Measurements from ENCODE around the gene MLXIPL. TPM values are rescaled to one million over a fixed set of nuclear protein-coding genes. Genes with fewer than 3 reads are reported as not detected.
"Not testable (repeated sequence)": the region's sequence is repeated elsewhere in the genome, so short reads cannot be mapped to it uniquely, and the experiment has no call there.

The MLXIPL gene, protein sequence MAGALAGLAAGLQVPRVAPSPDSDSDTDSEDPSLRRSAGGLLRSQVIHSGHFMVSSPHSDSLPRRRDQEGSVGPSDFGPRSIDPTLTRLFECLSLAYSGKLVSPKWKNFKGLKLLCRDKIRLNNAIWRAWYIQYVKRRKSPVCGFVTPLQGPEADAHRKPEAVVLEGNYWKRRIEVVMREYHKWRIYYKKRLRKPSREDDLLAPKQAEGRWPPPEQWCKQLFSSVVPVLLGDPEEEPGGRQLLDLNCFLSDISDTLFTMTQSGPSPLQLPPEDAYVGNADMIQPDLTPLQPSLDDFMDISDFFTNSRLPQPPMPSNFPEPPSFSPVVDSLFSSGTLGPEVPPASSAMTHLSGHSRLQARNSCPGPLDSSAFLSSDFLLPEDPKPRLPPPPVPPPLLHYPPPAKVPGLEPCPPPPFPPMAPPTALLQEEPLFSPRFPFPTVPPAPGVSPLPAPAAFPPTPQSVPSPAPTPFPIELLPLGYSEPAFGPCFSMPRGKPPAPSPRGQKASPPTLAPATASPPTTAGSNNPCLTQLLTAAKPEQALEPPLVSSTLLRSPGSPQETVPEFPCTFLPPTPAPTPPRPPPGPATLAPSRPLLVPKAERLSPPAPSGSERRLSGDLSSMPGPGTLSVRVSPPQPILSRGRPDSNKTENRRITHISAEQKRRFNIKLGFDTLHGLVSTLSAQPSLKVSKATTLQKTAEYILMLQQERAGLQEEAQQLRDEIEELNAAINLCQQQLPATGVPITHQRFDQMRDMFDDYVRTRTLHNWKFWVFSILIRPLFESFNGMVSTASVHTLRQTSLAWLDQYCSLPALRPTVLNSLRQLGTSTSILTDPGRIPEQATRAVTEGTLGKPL
- total RNA-seq = not detected in 2 replicates

DNA sequence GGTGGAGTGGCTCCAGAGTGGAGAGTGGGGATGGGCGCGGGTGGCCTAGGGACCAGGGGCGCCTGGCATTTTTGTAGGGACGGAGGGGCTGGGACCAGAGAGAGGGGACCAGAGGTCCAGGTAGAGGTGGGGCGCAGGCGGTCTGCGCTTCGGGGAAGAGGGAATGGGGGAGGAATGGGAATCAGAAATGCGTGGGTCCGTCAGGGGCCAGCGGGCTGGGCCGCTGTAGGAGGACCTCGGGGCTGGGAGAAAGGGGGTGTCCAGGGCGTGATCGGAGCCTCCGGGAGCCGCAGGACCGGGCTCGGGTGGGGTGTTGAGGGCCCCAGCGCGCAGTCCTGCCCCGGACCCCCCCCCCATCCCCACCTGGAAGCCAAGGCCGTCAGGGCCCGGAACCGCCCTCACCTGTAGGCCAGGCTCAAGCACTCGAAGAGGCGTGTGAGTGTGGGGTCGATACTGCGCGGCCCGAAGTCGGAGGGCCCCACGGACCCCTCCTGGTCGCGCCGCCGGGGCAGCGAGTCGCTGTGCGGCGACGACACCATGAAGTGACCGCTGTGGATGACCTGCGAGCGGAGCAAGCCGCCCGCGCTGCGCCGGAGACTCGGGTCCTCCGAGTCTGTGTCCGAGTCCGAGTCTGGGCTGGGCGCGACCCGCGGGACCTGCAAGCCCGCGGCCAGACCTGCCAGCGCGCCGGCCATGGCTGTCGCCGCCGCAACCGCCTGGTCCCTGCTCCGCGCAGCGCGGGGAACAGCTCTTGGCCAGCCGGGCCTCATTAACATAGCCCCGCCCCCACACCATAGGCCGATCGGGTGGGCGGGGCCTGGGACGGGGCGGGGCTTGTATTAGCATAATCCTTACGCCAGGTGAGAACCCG lies at the start of gene MLXIPL:
TSS of gene MLXIPL (minus strand) at position 725 of the 871 bp plus-strand sequence. CDS start at position 695, 30 bp downstream.
- intact Hi-C loops (cut with micrococcal nuclease) = loop anchor here (1.0 kb wide), 6 partner anchors 17 to 114 kb away; partner anchors contain the start of genes ABHD11, STX1A, TBL2 and VPS37D

DNA sequence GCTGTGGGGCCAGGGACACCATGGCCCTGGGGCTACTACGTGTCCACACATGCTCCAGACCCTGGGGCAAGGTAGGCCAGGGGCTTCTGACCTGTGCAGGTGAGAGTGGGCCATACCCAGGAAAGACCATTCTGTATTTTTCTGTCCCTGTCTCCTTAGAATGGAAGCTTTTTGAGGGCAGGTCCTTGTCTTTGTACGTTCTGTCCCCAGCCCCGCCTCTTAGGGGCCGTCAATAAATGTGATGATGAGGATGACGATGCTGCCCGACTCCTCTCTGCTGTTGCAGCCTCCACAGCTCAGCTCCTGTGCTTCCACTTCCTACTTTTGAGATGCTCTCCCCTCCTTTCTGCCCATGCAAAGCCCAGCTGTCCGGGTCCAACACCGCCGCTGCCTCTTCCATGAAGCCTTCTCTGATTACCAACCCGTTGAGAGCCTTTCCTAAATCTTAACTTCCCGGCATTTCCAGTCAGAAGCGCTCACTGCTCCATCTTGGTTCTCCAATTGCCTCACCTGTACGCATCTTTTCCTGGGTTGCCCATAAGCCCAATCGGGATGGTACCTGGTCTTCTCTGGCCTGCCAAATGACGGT lies 47.6 kb upstream of the MLXIPL start:
- intact Hi-C loops (cut with micrococcal nuclease) = no loop called here

DNA sequence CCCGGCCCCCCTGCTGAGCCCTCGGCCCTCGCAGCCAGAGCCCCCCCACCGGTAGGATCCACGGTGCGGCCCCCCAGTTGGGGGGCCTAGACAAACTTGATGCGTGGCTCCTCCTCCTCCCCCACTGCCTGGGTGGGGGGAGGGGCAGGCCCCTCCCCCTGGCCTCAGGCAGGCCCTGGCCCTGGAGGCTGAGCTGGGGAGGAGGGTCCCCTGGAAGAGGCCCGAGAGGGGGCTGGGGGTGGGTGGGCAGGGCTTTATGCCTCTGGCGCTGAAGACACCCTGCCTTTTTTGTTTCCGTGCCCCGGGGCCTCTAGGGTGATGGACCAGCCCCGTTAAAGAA lies 47.0 kb upstream of the MLXIPL start:
- intact Hi-C loops (cut with micrococcal nuclease) = no loop called here

DNA sequence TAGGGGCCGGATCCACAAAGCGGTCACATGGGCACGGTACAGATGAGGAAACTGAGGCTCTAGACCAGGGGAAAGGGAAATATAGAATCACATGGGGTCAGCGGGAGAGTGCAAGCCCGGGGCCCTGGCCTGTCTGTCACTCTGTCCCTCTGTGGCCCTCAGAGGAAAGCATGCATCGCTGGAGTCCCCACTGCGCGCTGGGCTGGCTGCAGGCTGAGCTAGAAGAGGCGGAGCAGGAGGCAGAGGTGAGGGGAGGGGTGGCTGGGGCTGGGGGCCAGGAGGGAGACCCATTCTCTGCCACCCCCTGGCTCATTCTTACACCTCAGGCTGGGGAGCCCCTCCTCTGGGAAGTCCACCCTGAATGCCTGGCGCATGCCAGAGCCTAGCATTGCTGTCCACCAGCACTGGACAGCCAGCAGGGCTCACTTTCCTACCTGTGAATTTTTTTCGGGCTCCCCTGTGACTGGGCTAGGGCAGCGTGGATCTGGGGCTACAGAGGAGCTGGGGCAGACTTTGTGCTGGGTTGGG lies 45.6 kb upstream of the MLXIPL start:
- intact Hi-C loops (cut with micrococcal nuclease) = loop anchor here (5.0 kb wide), 2 partner anchors 148 to 417 kb away; partner anchors contain the start of gene BAZ1B

DNA sequence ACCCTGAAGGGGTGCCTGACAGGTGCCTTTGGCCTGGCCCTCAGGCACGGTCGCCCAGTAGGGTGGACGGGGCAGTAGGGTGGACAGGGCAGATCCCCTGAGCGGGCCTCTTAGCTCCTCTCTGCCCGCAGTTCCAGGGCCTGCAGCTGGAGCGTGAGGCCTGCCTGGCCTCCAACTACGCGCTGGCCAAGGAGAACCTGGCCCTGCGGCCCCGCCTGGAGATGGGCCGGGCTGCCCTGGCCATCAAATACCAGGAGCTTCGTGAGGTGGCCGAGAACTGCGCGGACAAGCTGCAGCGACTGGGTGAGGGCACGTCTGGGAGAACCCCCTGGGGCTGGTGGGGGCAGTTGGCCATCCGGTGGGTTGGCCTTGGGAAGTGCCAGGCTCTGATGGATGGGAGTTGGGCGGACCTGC lies 45.0 kb upstream of the MLXIPL start:
- intact Hi-C loops (cut with micrococcal nuclease) = loop anchor here (5.0 kb wide), 2 partner anchors 147 to 418 kb away; partner anchors contain the start of gene BAZ1B

DNA sequence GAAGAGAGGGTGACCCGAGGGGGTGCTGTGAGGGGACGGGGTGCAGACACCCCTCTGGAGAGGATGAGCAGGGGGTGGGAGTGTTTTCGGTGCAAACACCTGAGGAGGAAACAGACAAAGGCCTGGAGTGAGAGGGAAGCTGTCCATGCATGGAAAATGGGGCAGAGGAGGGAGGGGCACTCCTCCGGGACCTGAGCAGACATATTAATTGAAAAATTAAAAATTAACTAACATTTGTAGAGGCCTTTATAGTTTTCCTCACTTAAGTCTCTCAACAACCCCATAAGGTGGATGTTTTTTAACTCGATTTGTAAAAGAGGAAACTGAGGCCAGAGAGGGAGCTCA lies 44.5 kb upstream of the MLXIPL start:
- intact Hi-C loops (cut with micrococcal nuclease) = loop anchor here (5.0 kb wide), 2 partner anchors 147 to 418 kb away; partner anchors contain the start of gene BAZ1B

DNA sequence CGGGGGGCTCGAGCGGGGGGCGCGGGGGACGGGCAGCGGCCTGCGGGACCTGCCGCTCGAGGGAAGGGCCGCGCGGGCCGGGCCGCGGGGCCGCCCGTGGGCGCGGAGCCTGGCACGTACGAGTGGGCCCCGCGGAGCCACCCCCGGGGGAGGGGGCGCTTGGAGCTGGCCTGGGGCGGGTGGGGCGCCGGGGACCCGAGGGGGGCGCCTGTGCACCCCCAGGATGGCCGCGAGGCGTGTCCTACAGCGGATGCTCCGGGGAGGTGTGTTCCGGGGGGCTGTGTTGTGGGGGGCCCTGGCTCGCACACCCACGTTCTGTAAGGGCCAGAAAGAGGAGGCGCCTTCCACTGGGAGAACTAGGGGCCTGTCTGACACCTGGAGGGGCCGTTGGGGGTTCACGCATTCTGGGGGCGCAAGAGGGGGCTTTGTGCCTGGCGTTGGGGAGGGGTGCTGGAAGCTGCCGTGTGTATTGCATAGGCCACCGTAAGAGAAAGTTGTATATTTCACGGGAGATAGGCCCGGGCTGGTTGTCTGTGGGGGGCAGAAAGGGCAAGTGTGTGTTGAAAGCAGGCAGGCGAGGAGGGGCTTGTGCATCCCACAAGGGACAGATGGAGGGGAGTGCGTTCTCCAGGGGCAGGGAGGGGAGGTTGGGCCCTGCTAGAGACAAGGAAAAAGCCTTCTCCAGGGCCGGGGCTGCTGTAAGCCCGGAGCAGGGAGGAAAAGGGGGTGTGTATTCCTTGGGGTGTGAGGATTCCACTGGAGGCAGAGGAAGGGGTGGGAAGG lies 44.0 kb upstream of the MLXIPL start:
- intact Hi-C loops (cut with micrococcal nuclease) = loop anchor here (5.0 kb wide), 2 partner anchors 146 to 419 kb away; partner anchors contain the start of gene BAZ1B

DNA sequence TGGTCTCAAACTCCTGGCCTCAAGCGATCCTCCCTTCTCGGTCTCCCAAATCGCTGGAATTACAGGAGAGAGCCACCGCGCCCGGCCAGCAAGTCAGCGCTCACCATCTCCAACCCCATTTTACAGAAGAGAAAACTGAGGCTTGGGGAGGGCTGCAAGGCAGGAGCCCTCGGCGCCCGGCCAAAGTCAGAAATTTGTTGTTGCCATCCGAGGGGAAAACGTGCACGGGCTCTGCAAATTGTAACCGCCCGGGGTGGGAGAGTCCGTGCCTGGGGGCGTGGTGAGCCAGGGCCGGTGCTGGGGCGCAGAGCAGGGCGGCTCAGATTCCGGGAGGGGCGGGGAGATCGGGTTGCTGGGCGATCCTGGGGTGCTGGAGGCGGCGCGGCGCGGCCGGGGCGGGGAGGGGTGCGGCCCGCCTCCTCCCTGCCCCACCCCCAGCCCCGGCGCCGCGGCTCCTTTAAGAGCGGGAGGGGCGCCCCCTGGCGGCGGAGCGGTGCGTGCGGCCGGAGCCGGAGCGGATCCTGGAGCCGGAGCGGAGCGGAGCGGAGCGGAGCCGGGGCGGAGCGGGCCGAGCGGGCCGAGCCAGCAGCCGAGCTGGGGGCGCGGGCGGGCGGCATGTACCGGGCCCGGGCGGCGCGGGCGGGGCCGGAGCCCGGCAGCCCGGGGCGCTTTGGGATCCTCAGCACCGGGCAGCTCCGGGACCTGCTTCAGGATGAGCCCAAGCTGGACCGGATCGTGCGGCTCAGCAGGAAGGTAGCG lies 43.2 kb upstream of the MLXIPL start, which contains the start of gene VPS37D:
TSS of gene VPS37D (plus strand) at position 488 of the 759 bp plus-strand sequence. CDS start at position 616, 128 bp downstream.
- intact Hi-C loops (cut with micrococcal nuclease) = loop anchor here (1.0 to 5.0 kb wide), 12 partner anchors 16 to 420 kb away; partner anchors contain the start of genes ABHD11, BAZ1B, BCL7B and BUD23

DNA sequence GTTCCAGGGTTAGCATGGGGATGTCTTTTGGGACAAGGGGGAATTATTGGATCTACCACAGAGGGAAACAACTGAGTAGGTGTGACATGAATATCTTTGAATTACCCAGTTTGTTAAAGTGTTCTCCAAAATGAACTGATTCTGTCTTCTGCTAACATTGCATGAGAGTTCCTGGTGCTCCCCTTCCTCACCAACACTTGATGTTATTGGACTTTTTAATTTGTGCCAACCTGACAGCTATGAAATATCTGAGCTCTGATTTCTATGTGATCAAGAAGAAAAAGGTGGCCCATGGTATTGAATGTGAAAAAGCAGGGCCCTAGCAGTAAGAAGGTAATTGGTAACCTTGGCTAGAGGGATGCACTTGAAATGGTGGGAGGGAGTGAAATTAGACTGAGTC lies 38.7 kb upstream of the MLXIPL start:
- intact Hi-C loops (cut with micrococcal nuclease) = no loop called here

DNA sequence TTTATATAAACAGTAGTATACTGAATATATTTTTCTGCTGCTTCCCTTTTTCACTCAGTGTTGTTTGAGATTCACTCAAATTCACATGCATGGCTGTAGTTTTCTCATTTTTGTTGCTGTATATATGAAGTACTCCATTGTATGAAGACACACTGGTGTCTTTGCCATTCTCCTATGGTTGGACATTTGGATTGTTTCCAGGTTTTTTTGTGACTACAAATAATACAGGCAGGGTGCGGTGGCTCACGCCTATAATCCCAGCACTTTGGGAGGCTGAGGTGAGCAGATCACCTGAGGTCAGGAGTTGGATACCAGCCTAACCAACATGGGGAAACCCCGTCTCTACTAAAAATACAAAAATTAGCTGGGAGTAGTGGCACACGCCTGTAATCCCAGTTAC lies 36.3 kb upstream of the MLXIPL start:
- intact Hi-C loops (cut with micrococcal nuclease) = not testable (repeated sequence)

DNA sequence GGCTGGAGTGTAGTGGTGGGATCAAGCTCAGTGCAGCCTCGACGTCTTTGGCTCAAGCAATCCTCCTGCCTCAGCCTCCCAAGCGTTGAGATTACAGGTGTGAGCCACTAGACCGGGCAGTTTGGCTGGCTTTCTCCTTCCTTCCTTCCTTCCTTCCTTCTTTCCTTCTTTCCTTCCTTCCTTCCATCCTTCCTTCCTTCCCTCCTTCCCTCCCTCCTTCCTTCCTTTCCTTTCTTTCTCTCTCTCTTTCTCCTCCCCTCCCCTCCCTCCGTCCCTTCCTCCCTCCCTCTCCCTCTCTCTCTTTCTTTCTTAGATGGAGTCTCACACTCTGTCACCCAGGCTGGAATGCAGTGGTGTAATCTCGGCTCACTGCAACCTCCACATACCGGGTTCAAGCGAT lies 35.7 kb upstream of the MLXIPL start:
- intact Hi-C loops (cut with micrococcal nuclease) = no loop called here

DNA sequence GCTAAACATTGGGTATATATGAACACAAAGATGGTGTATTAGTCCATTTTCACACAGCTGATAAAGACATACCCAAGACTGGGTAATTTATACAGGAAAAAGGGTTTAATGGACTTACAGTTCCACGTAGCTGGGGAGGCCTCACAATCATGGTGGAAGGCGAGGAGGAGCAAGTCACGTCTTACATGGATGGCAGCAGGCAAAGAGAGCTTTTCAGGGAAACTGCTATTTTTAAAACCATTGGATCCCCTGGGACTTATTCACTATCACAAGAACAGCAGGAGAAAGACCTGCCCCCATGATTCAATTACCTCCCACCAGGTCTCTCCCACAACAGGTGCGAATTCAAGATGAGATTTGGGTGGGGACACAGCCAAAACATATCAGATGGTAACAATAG lies 31.0 kb upstream of the MLXIPL start:
- intact Hi-C loops (cut with micrococcal nuclease) = not testable (repeated sequence)

DNA sequence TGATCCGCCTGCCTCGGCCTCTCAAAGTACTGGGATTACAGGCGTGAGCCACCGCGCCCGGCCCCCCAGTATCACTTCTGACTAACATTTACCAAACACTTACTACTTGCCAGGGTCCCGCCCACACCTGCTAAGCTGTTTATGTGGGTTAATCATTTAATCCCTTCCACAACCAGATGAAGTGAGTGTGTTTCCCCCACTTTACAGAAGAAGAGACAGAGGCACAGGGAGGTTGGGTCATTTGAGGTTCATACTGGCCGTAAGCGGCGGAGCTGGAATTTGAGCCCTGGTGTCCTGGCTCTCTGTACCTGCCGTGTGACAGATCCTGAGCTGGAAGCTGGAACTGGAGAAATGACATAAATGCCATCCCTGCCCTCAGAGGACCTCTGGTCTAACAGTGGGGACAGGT lies 28.2 kb upstream of the MLXIPL start:
- intact Hi-C loops (cut with micrococcal nuclease) = no loop called here

DNA sequence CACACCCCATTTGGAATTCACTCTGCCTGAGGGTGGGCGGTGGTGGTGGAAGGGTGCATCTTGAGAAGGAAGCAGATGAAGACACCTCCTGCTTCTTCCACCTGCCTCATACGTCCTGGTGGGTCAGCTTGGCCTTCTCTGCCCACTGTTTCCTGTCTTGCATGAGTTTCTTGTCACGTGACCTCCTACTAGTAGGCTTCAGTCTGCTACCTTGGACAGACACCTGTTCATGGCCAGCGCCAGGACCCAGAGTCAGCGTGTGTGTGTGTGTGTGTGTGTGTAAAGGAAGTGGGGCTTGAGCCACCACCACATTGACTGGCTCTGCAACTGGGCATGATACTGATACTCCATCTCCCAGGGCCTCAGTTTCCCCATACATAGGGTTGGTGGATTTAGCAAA lies 26.2 kb upstream of the MLXIPL start:
- intact Hi-C loops (cut with micrococcal nuclease) = no loop called here

DNA sequence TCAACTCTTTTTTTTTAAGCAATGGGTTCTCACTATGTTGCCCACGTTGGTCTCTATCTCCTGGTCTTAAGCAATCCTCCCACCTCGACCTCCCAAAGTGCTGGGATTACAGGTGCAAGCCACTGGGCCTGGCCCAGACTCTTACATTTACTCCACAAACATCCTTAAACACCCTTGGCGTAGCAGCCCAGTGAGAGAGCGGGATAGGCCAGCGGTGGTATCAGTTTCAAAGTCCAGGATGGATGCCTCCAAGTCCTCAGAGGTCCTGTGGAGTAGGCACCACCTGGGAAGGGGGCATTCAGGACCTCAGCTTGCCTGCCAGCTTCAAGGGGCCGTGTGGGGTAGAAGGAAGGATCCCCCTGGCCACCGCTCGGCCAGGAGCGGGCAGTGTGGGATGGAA lies 25.3 kb upstream of the MLXIPL start:
- intact Hi-C loops (cut with micrococcal nuclease) = no loop called here

DNA sequence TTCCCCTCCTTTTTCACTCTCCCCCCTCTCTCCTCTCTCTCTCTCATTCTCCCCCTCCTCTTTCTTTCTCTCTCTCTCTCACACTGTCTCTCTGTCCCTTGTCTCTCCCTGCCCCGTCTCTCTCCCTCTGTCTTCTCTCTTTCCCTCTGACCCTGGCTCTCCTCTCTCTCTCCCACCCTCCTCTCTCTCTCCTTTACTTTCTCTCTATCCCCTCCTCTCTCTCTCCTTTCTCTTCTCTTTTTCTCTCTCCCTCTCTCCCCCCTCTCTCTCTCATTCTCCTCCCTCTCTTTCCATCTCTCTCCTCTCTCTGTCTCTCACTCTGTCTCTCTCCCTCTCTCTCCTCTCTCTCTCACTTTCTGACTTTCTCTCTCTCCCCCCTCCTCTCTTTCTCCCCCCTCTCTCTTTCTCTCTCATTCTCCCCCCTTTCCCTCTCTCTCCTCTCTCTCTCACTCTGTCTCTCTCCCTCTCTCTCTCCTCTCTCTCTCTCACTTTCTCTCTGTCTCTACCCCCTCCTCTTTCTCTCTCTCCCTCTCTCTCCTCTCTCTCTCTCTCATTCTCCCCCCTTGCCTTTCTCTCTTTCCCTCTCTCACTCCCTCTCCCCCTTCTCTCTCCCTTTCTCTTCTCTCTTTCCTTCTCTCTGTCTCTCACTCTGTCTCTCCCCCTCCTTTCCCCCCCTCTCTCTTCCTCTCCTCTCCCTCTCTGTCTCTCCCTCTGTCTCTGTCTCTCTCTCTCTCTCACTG lies 24.4 kb upstream of the MLXIPL start:
- intact Hi-C loops (cut with micrococcal nuclease) = no loop called here

DNA sequence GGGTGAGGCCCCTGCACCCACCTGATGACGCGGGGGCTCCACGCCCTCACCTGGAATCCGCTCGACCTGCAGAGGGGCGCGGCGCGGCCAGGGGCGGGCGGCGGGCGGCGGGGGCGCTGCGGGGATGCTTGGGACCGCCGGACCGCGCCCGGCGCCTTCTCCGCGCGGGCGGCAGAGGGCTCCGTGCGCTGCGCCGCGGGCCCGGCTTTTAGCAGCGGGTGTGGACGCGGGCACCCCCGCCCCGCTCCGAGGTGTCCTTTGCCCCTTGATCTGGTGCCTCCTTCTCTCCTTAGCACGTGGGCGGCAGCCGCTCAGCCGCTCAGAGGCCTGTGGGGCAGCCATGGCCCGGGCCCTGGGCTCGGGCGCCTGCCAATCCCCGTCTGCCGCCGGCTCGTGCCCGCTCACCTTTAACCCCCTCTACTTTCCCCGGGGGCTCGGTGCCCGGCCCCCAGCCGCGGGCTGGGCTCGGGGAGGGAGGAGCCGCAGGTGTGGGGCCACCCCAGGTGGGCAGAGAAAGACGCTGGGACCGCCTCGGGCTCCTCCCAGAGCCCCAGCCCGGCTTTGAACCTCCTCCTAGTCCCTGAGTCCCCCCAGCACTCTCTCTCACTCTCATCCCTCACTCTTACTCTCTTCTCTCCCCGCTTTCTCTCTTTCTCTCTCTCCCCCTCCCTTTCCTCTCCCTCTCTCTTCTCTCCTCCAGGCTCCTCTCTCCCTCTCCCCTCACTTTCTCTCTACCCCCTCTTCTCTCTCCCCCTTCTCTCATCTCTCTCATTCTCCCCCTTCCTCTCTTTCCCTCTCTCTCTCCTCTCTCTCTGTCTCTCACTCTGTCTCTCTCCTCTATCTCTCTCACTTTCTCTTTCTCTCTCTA lies 23.6 kb upstream of the MLXIPL start:
- intact Hi-C loops (cut with micrococcal nuclease) = no loop called here

Data from T-helper 1 cell treated with Interleukin-12 subunit alpha and Interleukin-12 subunit beta and Interleukin-4 antibody, amounts not matched to agents 30 ng/mL and 1 ng/mL, for 36 hours (primary cell).